HTERT RPE-1 (cell line): Measurements from ENCODE around the gene TGFBR3.

Source experiments
- in situ Hi-C: fragments of 300-500 bp; cut with MboI; formaldehyde crosslinking; loops from 4 replicates; pipeline ENCODE4 v1.14.3; 2020; ENCODE audit warnings: low sequenced_read_pairs

Gene TGFBR3

DNA sequence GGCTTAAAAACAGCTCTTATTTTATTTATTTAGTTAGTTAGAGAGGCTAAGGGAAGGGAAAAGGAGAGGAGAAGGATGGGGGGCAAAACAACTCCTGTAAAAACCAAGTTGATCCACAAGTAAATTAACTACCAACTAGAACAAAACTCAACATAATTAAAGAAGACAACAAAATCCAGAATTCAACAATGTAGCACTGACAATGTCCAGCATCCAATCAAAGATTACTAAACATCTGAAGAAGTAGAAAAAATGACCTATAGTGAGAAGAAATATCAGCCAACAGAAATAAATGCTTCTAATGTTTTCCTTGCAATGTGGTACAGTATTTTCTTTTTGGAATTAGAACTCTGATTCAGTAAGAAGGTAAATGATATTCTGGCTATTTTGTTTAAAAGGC lies 225.2 kb downstream of the TGFBR3 start:
- in situ Hi-C loops = no loop called here

- in situ Hi-C loops = no loop called here
Measured at GRCh38 chr1:91655912-91656449, 230.0 kb downstream of the TGFBR3 start.

GRCh38 chr1:91653183-91653582 lies 232.8 kb downstream of the TGFBR3 start:
- in situ Hi-C loops = no loop called here

DNA sequence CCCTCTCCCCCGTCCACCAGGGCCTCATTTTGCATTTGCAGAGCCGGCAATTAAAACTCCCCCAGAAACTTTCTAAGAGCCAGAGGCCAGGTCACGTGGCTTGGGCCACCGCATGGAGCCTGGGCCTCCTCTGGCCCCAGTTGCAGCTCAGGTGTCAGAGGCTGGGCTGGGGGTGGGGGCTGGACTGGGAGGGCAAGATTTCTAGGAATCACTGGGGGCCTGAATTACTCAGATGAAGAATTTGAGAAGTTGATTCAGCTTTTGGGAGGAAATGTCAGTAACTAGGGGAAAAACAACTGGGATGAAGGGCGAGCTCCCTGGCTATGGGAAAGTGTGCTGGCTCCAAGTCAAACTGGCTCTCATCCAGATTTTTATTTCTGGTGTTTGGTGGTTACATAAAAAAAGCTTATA lies 234.3 kb downstream of the TGFBR3 start:
- in situ Hi-C loops = no loop called here

DNA sequence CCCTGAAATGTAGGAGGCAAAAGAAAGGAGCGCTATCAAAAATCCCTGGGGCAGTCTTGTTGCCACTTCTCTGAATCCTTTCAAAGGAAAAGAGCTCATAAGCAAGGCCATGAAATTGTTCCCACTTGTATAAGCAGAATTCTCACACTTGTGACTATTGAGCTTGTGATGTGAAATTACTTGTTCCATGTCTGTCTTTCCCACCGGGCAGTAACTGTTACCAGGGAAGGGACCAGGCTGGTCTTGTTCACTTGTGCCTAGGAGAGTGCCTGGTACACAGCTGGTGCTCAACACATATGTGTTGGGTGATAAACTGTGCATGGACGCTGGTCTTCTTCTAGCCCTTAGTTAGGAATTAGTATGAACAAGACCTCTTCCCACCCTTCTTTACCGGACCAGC lies 234.7 kb downstream of the TGFBR3 start:
- in situ Hi-C loops = no loop called here

GRCh38 chr1:91650764-91651163 lies 235.2 kb downstream of the TGFBR3 start:
- in situ Hi-C loops = no loop called here

GRCh38 chr1:91647061-91647460 lies 238.9 kb downstream of the TGFBR3 start:
- in situ Hi-C loops = no loop called here

DNA sequence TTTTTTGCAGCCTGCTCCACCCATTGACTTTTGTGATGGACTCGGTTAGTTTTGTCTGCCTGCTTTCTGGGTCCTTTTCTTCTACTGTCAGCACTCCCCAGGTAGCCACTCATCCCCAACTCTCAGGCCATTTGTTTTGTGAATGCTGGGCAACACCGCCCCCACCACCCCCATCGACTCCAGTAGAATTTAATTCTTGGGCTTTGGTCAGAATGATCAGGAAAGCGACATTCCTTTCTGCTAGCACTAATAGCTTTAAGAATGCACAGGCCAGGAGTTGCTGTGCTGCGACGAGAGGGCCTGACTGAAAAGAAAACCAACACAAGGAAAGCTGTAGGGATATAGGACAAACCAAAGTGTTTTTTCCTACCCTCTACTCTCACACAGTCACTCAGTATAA lies 240.9 kb downstream of the TGFBR3 start:
- in situ Hi-C loops = no loop called here

GRCh38 chr1:91643431-91643830 lies 242.5 kb downstream of the TGFBR3 start:
- in situ Hi-C loops = no loop called here

DNA sequence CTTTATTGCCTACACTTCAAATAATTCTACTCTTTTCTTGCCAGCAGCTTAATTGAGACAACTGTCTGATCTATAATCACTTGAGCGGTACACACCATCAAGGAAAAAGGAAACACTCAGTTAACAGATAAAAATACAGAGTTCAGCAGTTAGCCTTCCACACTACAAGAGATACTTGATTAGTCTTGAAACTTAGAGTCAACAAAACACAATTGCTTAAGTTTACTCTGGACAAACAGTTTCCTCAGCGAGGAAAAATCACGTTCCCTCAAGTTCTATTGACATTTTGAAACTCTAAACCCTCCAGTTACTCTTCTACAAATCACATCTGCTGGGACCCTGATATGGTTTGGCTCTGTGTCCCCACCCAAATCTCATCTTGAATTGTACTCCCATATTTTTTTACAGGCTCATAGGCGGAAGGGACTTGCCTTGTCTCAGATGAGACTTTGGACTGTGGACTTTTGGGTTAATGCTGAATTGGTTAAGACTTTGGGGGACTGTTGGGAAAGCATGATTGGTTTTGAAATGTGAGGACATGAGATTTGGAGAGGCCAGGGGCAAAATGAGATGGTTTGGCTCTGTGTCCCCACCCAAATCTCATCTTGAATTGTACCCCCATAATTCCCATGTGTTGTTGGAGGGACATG lies 244.9 kb downstream of the TGFBR3 start:
- in situ Hi-C loops = no loop called here

GRCh38 chr1:91637539-91637994 lies 248.4 kb downstream of the TGFBR3 start:
- in situ Hi-C loops = no loop called here

DNA sequence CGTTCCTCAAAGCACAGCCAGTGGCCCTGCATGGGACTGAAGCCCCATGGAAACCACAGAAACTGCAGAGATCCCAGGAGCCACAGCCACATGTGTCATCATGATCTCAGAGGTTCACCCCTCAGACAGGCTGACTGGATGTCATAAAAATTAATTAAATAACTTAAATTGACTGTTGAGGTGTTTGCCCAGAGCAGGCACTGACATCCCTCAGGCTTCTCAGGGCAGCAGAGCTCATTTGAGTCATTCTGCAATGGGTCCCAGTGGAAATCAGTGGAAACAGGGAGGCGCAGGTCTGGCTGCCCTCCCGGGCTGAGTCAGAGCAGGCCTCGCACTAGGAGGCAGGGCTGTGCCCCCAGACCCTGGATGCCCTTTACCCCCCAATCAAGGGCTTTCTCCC lies 250.2 kb downstream of the TGFBR3 start:
- in situ Hi-C loops = no loop called here

- in situ Hi-C loops = no loop called here
Measured at GRCh38 chr1:91633438-91633837, 252.5 kb downstream of the TGFBR3 start.

GRCh38 chr1:91631718-91632330 lies 254.1 kb downstream of the TGFBR3 start:
- in situ Hi-C loops = no loop called here

DNA sequence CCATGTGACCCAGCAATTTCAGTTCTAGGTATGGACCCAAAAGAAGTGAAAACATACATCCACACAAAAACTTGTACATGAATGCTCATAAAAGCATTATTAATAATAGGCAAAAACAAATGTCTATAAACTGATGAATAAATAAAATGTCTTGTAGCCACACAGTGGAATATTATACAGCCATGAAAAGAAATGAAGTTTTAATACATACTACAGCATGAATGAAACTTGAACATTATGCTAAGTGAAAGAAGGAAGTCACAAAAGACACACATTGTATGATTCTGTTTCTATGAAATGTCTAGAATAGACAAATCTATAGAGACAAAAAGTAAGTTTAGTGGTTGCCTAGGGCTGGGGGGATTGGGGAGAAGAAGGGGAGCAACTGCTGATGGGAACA lies 255.1 kb downstream of the TGFBR3 start:
- in situ Hi-C loops = no loop called here
